ENCODE results near the gene TNNC1.

Gene TNNC1

DNA sequence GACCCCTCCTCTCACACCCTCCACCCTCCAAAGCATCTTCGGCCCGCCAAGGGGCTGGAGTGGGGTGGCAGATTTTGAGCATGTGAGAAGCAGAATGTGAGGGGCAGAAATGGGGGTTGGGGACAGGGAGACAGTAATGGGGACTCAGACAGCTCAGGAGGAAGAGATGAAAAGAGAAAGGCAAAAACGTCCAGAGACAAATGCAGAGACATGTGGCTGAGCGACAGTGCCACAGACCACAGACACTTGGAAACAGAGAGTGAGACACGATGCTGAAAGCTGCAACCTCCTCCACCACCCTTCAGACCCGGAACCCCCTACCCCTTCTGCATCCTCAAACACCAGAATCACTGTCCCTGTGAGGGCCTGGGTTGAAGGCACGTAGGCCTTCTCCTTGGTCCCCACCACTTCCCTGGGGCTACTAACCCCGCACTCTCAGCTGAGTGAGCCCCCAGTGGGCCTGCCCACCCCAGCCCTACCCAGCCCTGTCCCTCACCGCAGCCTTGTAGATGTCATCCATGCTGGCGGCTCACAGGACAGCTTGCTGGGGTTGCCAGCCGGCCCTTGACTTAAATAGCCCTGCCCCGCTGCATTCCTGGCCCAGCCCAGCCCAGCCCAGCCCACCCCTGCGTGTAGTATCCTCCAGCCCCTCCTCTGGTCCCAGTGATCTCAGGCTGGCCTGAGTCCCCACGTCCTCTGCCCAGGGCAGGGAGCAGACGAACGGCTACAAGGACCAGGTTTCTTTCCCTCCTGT is at the start of gene TNNC1:
TNNC1 (minus strand) TSS at position 546 of the 754 bp plus-strand sequence; CDS start at position 520, 26 bp downstream.
- no peak for DNase-seq

- no peak for DNase-seq
Measured at GRCh38 chr3:52502808-52503350, 49.0 kb upstream of the TNNC1 start.

GRCh38 chr3:52502001-52502400 is 48.2 kb upstream of the TNNC1 start:
- DNase-seq: no peak

GRCh38 chr3:52501046-52501445 is 47.2 kb upstream of the TNNC1 start:
- DNase-seq: no peak

GRCh38 chr3:52498137-52499054 is 44.6 kb upstream of the TNNC1 start:
- no peak for DNase-seq

DNA sequence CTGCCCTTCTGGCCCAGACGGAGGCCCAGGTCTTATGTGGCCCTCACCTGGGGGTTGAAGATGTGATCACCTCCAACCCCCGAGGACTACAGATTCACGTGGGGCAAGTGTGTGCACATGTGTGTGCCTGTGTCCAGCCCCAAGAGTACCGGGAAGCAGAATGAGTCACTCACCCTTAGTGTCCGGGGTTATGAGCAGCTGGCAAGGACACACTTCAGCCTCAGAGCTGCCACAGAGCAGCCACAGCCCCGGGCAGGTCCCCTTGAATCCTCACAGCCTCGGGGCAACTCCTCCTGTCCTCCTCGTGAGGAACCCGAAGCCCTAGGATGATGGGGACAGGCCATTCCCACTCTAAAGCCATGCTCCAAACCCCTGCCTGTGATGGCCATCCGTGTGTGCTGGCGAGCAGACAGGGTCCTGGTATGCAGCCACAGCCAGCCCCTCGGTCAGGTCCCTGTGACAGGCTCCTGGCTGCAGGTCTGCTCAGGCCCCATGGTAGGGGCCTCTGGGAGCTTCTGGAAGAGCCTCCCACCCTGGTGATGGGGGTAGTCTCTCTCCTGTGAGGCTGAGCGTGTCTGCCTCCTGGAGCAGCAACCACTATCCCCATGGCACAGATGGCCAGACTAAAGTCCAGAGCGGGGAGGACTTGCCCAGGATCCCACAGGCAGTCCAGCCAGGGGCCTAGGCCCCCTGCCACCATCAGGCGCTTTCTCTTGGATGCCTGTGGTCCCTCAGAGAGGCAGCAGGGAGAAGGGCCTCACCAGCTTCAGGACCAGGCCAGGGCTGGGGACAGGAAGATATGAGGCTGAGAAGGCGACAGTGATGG is 42.1 kb upstream of the TNNC1 start:
- no peak for DNase-seq

DNA sequence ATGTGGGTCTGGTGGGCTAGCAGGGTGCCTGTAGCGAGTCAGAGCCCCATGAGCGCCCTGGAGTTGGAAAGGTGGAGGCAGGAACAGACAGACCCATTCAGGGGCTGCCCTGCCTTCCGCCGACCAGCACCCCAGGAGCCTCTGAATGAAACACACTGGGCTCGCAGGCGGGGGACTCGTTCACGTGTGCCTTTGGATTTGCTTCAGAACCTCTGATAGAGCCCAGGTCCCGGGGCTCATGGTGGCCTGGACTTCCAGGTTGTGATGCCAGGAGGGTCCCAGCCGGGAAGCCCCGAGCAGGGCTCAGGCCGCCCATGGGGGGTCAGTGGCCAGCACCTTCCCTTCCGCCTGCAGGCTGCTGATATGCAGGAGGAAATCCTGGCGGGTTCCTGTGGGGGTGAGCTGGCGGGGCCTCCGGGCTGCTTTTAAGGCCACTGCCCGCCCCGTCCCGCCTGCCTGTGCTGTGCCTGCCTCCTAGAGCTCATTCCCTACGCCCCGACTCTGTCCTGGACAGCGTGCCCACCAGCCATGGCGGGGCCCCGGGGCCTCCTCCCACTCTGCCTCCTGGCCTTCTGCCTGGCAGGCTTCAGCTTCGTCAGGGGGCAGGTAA is 41.1 kb upstream of the TNNC1 start, which contains the start of gene STAB1:
STAB1 (plus strand) TSS at position 453 of the 610 bp plus-strand sequence; CDS start at position 529, 76 bp downstream.
- DNase-seq: no peak

DNA sequence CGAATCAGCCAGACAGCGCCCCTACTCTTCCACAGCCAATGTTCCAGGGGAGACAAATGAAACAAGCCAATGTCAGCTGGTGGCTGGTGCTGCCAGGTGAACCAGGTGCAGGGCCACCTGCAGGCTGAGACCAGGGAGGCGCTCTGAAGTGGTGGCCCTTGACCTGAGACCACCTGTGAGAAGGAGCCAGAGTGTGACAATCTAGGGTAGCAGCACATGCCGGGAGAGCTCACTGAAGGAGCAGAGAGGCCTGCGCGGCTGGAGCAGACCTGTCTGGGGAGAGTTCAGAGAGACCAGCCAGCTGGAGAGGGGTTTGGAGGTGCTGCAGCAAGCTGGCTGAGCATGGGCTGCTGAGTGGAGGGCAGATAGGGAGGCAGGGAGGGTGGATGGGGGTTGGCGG is 40.6 kb upstream of the TNNC1 start:
- no peak for DNase-seq

GRCh38 chr3:52493232-52494017 is 39.6 kb upstream of the TNNC1 start:
- no peak for DNase-seq

DNA sequence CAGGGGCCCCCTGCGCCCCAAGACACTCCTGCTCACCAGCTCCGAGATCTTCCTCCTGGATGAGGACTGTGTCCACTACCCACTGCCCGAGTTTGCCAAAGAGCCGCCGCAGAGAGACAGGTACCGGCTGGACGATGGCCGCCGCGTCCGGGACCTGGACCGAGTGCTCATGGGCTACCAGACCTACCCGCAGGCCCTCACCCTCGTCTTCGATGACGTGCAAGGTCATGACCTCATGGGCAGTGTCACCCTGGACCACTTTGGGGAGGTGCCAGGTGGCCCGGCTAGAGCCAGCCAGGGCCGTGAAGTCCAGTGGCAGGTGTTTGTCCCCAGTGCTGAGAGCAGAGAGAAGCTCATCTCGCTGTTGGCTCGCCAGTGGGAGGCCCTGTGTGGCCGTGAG is 38.2 kb upstream of the TNNC1 start:
- no peak for DNase-seq

GRCh38 chr3:52490939-52491526 is 37.2 kb upstream of the TNNC1 start:
- no peak for DNase-seq

DNA sequence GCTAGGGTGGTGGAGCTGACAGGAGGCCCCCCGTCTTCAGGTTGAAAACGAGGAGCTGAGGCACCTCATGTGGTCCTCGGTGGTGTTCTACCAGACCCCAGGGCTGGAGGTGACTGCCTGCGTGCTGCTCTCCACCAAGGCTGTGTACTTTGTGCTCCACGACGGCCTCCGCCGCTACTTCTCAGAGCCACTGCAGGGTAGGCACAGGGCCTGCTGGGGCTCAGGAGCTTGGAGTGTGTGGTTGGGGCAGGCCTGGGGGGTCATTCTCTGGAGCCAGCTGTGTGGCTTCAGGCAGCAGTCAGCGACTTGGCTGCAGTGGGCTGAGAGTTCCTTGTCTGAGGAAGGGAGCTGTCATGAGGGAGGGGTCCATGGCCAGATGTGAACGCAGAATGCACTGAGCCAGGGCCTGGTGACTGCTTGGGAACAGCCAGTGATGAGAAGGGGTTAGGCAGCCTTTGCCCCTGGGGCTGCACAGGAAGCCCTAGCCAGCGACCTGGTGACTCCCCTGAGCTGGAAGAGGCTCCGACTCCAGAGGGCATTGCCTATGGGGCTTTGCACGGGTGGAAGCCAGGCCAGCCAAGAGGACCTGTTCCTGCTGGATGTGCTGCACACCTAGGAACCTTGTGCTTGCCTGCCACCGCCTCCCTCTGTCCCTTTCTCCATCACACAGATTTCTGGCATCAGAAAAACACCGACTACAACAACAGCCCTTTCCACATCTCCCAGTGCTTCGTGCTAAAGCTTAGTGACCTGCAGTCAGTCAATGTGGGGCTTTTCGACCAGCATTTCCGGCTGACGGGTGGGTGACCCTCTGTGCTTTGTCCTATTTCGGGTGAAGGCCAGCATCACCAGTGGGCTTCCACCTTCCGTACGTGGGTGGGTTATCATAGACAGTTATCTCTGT is 36.4 kb upstream of the TNNC1 start:
- no peak for DNase-seq

DNA sequence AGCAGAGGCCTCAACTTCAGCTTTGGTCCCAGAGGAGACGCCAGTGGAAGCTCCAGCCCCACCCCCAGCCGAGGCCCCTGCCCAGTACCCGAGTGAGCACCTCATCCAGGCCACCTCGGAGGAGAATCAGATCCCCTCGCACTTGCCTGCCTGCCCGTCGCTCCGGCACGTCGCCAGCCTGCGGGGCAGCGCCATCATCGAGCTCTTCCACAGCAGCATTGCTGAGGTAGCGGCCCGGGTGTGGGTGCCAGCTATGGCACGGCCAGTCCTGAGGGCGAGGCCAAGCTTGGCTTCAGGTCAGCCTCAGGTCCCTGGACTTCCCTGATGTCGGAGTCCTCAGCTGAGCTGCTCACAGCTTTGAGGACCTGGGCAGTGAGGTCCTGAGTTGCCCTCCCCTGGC is 35.6 kb upstream of the TNNC1 start:
- no peak for DNase-seq

DNA sequence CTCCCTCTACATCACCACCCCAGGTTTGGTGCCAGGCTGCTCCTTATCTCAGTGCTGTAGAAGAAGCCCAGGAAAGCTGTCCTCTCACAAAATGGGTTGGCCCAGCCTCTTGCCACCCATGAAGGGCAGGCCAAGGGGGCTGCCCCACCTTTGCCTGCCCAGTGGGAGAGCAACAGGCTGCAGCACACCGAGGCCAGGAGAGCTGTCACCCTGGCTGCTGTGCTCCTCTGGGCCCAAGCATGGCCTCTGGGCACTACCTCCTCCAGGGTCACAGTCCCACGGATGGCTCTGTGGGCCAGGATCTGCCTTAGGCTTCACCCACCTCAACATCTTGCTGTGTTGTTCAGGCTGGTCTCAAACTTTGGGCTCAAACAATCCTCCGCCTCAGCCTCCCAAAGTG is 34.9 kb upstream of the TNNC1 start:
- DNase-seq: no peak

- DNase-seq: no peak
Measured at GRCh38 chr3:52487788-52488691, 34.2 kb upstream of the TNNC1 start.

DNA sequence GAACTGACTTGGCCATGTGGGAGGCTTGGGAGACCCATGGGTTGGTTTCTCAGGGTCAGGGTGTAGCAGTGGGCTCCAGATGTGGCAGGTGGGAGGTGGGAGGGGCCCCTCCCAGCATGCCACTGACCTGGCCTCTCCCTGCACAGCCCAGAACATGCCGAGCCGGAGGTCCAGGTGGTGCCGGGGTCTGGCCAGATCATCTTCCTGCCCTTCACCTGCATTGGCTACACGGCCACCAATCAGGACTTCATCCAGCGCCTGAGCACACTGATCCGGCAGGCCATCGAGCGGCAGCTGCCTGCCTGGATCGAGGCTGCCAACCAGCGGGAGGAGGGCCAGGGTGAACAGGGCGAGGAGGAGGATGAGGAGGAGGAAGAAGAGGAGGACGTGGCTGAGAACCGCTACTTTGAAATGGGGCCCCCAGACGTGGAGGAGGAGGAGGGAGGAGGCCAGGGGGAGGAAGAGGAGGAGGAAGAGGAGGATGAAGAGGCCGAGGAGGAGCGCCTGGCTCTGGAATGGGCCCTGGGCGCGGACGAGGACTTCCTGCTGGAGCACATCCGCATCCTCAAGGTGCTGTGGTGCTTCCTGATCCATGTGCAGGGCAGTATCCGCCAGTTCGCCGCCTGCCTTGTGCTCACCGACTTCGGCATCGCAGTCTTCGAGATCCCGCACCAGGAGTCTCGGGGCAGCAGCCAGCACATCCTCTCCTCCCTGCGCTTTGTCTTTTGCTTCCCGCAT is 33.4 kb upstream of the TNNC1 start:
- DNase-seq: no peak

DNA sequence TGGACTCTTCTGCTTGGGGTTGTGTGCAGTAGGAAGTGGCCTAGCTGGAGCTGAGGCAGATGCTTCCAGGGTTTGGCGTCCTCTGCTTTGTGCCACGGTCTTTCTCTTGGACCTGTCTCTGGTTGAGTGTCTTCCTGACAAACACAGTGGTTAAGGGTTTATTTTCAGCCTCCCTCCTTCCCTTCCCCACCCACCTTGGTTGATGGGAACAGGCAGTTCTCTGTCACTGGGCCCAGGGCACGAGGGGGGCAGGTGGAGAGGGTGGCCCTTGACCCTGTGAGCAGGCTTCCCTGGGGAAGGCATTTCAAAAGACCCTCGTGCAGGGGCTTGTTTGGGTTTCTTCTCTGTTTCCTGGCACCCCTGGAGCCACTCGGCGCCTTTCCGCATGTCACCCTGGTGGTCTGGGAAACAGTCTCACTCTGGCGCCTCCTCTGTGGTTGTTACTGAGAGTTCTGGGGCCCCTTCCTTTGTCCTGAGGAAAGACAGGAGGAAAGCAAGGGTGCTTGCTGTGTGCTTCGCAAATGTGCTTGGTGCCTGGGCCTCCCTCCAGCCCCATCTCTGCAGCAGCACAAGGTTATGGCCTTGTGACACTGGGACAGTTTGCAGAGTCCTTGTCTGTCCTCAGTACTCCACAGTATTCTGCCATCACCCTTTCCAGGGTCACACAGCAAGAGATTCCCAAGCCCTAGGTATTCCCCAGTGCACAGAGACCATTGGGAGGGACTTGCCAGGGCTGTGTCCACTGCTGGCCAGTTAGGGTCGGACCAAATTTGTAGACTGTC is 31.0 kb upstream of the TNNC1 start:
- DNase-seq: no peak
